ENCODE data around the gene STEEP1. TPM values are rescaled to one million over a fixed set of nuclear protein-coding genes. Genes with fewer than 3 reads are reported as not detected.
"Not testable (repeated sequence)": the region's sequence is repeated elsewhere in the genome, so short reads cannot be mapped to it uniquely, and the experiment has no call there.

Gene STEEP1
- total RNA-seq, 2 experiments from 2014 or later, result 23.5 to 27.4 TPM

GRCh38 chrX:119570351-119570835 lies 5.2 kb upstream of the STEEP1 start:
- no peaks in the 10 kb centered on the region for H3K9me3 Mint-ChIP-seq
- H3K4me1 Mint-ChIP-seq, result peaks cover 3% of the 10 kb centered on the region
- H3K27me3 Mint-ChIP-seq, result no peaks in the 10 kb centered on the region
- H3K27ac Mint-ChIP-seq, result no peak overlapping the region
- no peak for DNase-seq
- no peak overlapping the region for H3K4me3 Mint-ChIP-seq
- H3K36me3 Mint-ChIP-seq, result no peaks in the 10 kb centered on the region

- H3K36me3 Mint-ChIP-seq, result peaks cover 3% of the 10 kb centered on the region
- no peaks in the 10 kb centered on the region for H3K9me3 Mint-ChIP-seq
- no peak overlapping the region for H3K4me3 Mint-ChIP-seq
- peaks cover 9% of the 10 kb centered on the region for H3K4me1 Mint-ChIP-seq
- no peak for DNase-seq
- no peaks in the 10 kb centered on the region for H3K27me3 Mint-ChIP-seq
- H3K27ac Mint-ChIP-seq, result no peak overlapping the region
Measured at GRCh38 chrX:119552508-119552907, 12.7 kb downstream of the STEEP1 start.

GRCh38 chrX:119549327-119550016 lies 15.7 kb downstream of the STEEP1 start:
- H3K36me3 Mint-ChIP-seq, result no peaks in the 10 kb centered on the region
- no peaks in the 10 kb centered on the region for H3K9me3 Mint-ChIP-seq
- H3K4me3 Mint-ChIP-seq, result no peak overlapping the region
- DNase-seq, result no peak
- H3K27ac Mint-ChIP-seq, result no peak overlapping the region
- peaks cover 10% of the 10 kb centered on the region for H3K4me1 Mint-ChIP-seq
- no peaks in the 10 kb centered on the region for H3K27me3 Mint-ChIP-seq

- Mint-ChIP-seq H3K27ac (no peak overlapping the region), H3K9me3 (no peaks in the 10 kb centered on the region), H3K4me3 (no peak overlapping the region), H3K36me3 (peaks cover 5% of the 10 kb centered on the region), H3K4me1 (no peaks in the 10 kb centered on the region), H3K27me3 (no peaks in the 10 kb centered on the region)
- no peak for DNase-seq
Measured at GRCh38 chrX:119541188-119541587, 24.0 kb downstream of the STEEP1 start.

GRCh38 chrX:119539872-119540271 lies 25.3 kb downstream of the STEEP1 start:
- Mint-ChIP-seq H3K4me3 (no peak overlapping the region), H3K36me3 (peaks cover 5% of the 10 kb centered on the region), H3K9me3 (no peaks in the 10 kb centered on the region), H3K27ac (no peak overlapping the region), H3K4me1 (no peaks in the 10 kb centered on the region), H3K27me3 (no peaks in the 10 kb centered on the region)
- peak; percentile 2 for DNase-seq

GRCh38 chrX:119537487-119537886 lies 27.7 kb downstream of the STEEP1 start:
- no peak overlapping the region for H3K27ac Mint-ChIP-seq
- H3K4me1 Mint-ChIP-seq, result no peaks in the 10 kb centered on the region
- peaks cover 5% of the 10 kb centered on the region for H3K36me3 Mint-ChIP-seq
- H3K4me3 Mint-ChIP-seq, result no peak overlapping the region
- no peaks in the 10 kb centered on the region for H3K9me3 Mint-ChIP-seq
- no peaks in the 10 kb centered on the region for H3K27me3 Mint-ChIP-seq
- no peak for DNase-seq

- H3K4me1 Mint-ChIP-seq, result no peaks in the 10 kb centered on the region
- H3K9me3 Mint-ChIP-seq, result no peaks in the 10 kb centered on the region
- no peaks in the 10 kb centered on the region for H3K27me3 Mint-ChIP-seq
- no peak overlapping the region for H3K27ac Mint-ChIP-seq
- no peak overlapping the region for H3K4me3 Mint-ChIP-seq
- no peak for DNase-seq
- peaks cover 2% of the 10 kb centered on the region for H3K36me3 Mint-ChIP-seq
Measured at GRCh38 chrX:119529345-119530276, 35.6 kb downstream of the STEEP1 start.

GRCh38 chrX:119523664-119524184 lies 41.5 kb downstream of the STEEP1 start:
- Mint-ChIP-seq H3K9me3 (no peaks in the 10 kb centered on the region), H3K27me3 (no peaks in the 10 kb centered on the region), H3K4me1 (no peaks in the 10 kb centered on the region), H3K4me3 (no peak overlapping the region), H3K27ac (no peak overlapping the region), H3K36me3 (no peaks in the 10 kb centered on the region)
- DNase-seq, result no peak

- Mint-ChIP-seq H3K4me1 (peaks cover 4% of the 10 kb centered on the region), H3K4me3 (no peak overlapping the region), H3K27ac (no peak overlapping the region), H3K27me3 (no peaks in the 10 kb centered on the region), H3K9me3 (no peaks in the 10 kb centered on the region), H3K36me3 (no peaks in the 10 kb centered on the region)
- no peak for DNase-seq
Measured at GRCh38 chrX:119521246-119521645, 44.0 kb downstream of the STEEP1 start.

- Mint-ChIP-seq H3K36me3 (no peaks in the 10 kb centered on the region), H3K27ac (no peak overlapping the region), H3K27me3 (no peaks in the 10 kb centered on the region), H3K9me3 (no peaks in the 10 kb centered on the region), H3K4me3 (no peak overlapping the region), H3K4me1 (peaks cover 4% of the 10 kb centered on the region)
- no peak for DNase-seq
Measured at GRCh38 chrX:119518371-119518770, 46.8 kb downstream of the STEEP1 start.

GRCh38 chrX:119516157-119516702 lies 49.0 kb downstream of the STEEP1 start:
- DNase-seq, result peak; percentile 5
- no peaks in the 10 kb centered on the region for H3K36me3 Mint-ChIP-seq
- H3K27ac Mint-ChIP-seq, result no peak overlapping the region
- no peak overlapping the region for H3K4me3 Mint-ChIP-seq
- no peaks in the 10 kb centered on the region for H3K27me3 Mint-ChIP-seq
- H3K9me3 Mint-ChIP-seq, result no peaks in the 10 kb centered on the region
- peaks cover 4% of the 10 kb centered on the region for H3K4me1 Mint-ChIP-seq

- Mint-ChIP-seq H3K27me3 (no peaks in the 10 kb centered on the region), H3K4me3 (no peak overlapping the region)
- DNase-seq, result no peak
Measured at GRCh38 chrX:119512146-119512800, 52.9 kb downstream of the STEEP1 start.

GRCh38 chrX:119507206-119507605 lies 58.0 kb downstream of the STEEP1 start:
- H3K27ac Mint-ChIP-seq, result no peak overlapping the region
- DNase-seq, result no peak
- H3K9me3 Mint-ChIP-seq, result no peaks in the 10 kb centered on the region
- no peaks in the 10 kb centered on the region for H3K36me3 Mint-ChIP-seq
- peaks cover 6% of the 10 kb centered on the region for H3K4me1 Mint-ChIP-seq
- H3K4me3 Mint-ChIP-seq, result no peak overlapping the region
- H3K27me3 Mint-ChIP-seq, result no peaks in the 10 kb centered on the region

More at GRCh38 chrX:119512146-119512800, 52.9 kb downstream of the STEEP1 start:
- H3K9me3 Mint-ChIP-seq, result no peaks in the 10 kb centered on the region
- H3K4me1 Mint-ChIP-seq, result peaks cover 4% of the 10 kb centered on the region
- H3K36me3 Mint-ChIP-seq, result no peaks in the 10 kb centered on the region
- no peak overlapping the region for H3K27ac Mint-ChIP-seq

- Mint-ChIP-seq H3K36me3 (no peaks in the 10 kb centered on the region), H3K27ac (no peak overlapping the region), H3K4me1 (peaks cover 12% of the 10 kb centered on the region), H3K4me3 (no peak overlapping the region), H3K27me3 (no peaks in the 10 kb centered on the region), H3K9me3 (no peaks in the 10 kb centered on the region)
- DNase-seq, result no peak
Measured at GRCh38 chrX:119505945-119506344, 59.3 kb downstream of the STEEP1 start.

- H3K9me3 Mint-ChIP-seq, H3K27ac Mint-ChIP-seq, DNase-seq, H3K36me3 Mint-ChIP-seq, H3K27me3 Mint-ChIP-seq, H3K4me3 Mint-ChIP-seq: not testable (repeated sequence)
- peaks cover 12% of the 10 kb centered on the region for H3K4me1 Mint-ChIP-seq
Measured at GRCh38 chrX:119505145-119505544, 60.1 kb downstream of the STEEP1 start.

Measured in activated naive CD8-positive, alpha-beta T cell treated with anti-CD3 and anti-CD28 coated beads for 36 hours (primary cell).